ENCODE data around the gene CTSH.

- TF ChIP-seq NR2C2 (CRISPR knock-in tag; IDR thresholded peaks at IDR 0.05) = no peak
- TF ChIP-seq, protein P1, sequence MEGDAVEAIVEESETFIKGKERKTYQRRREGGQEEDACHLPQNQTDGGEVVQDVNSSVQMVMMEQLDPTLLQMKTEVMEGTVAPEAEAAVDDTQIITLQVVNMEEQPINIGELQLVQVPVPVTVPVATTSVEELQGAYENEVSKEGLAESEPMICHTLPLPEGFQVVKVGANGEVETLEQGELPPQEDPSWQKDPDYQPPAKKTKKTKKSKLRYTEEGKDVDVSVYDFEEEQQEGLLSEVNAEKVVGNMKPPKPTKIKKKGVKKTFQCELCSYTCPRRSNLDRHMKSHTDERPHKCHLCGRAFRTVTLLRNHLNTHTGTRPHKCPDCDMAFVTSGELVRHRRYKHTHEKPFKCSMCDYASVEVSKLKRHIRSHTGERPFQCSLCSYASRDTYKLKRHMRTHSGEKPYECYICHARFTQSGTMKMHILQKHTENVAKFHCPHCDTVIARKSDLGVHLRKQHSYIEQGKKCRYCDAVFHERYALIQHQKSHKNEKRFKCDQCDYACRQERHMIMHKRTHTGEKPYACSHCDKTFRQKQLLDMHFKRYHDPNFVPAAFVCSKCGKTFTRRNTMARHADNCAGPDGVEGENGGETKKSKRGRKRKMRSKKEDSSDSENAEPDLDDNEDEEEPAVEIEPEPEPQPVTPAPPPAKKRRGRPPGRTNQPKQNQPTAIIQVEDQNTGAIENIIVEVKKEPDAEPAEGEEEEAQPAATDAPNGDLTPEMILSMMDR (IDR thresholded peaks at IDR 0.05) = no peak
Observed at GRCh38 chr15:78992416-78993256, 47.8 kb upstream of the CTSH start.
